ENCODE measurements around the gene TMEM44. TPM values are rescaled to one million over a fixed set of nuclear protein-coding genes. Genes with fewer than 3 reads are reported as not detected.

Gene TMEM44
- total RNA-seq, 4 donors from 2014 or later = 7.7 to 51.2 (median 23.5) TPM

GRCh38 chr3:194561306-194561974, 71.8 kb downstream of the TMEM44 start:
- no peak for DNase-seq
- no peaks in the 10 kb centered on the region for H3K27me3 ChIP-seq
- H3K27ac ChIP-seq = no peak overlapping the region
- no peak for TF ChIP-seq POLR2A (IDR thresholded peaks at IDR 0.05)
- no peak for TF ChIP-seq CTCF (IDR thresholded peaks at IDR 0.05)
- no peaks in the 10 kb centered on the region for H3K9me3 ChIP-seq
- H3K4me1 ChIP-seq = no peaks in the 10 kb centered on the region
- no peak overlapping the region for H3K4me3 ChIP-seq
- H3K36me3 ChIP-seq = no peaks in the 10 kb centered on the region

GRCh38 chr3:194560047-194560446, 73.2 kb downstream of the TMEM44 start:
- no peaks in the 10 kb centered on the region for H3K9me3 ChIP-seq
- H3K27me3 ChIP-seq = no peaks in the 10 kb centered on the region
- TF ChIP-seq POLR2A (IDR thresholded peaks at IDR 0.05) (no peak), CTCF (IDR thresholded peaks at IDR 0.05) (no peak)
- H3K27ac ChIP-seq = no peak overlapping the region
- DNase-seq = no peak
- H3K4me1 ChIP-seq = no peaks in the 10 kb centered on the region
- H3K36me3 ChIP-seq = no peaks in the 10 kb centered on the region
- no peak overlapping the region for H3K4me3 ChIP-seq

GRCh38 chr3:194559530-194559929, 73.7 kb downstream of the TMEM44 start:
- H3K36me3 ChIP-seq = no peaks in the 10 kb centered on the region
- DNase-seq = no peak
- no peak overlapping the region for H3K4me3 ChIP-seq
- no peaks in the 10 kb centered on the region for H3K4me1 ChIP-seq
- TF ChIP-seq CTCF (IDR thresholded peaks at IDR 0.05) (no peak), POLR2A (IDR thresholded peaks at IDR 0.05) (no peak)
- no peaks in the 10 kb centered on the region for H3K27me3 ChIP-seq
- H3K9me3 ChIP-seq = no peaks in the 10 kb centered on the region
- H3K27ac ChIP-seq = no peak overlapping the region

- Histone ChIP-seq H3K9me3 (no peaks in the 10 kb centered on the region), H3K36me3 (no peaks in the 10 kb centered on the region), H3K27ac (no peak overlapping the region), H3K4me1 (no peaks in the 10 kb centered on the region), H3K4me3 (peak overlapping the region; percentile 11 to 50 (median 26)), H3K27me3 (no peaks in the 10 kb centered on the region)
- DNase-seq = peak in 1 of 3 donors; percentile 18
- TF ChIP-seq CTCF (IDR thresholded peaks at IDR 0.05) (no peak), POLR2A (IDR thresholded peaks at IDR 0.05) (no peak)
Observed at GRCh38 chr3:194556086-194557056, 76.8 kb downstream of the TMEM44 start.

- no peaks in the 10 kb centered on the region for H3K4me1 ChIP-seq
- no peak overlapping the region for H3K27ac ChIP-seq
- no peaks in the 10 kb centered on the region for H3K36me3 ChIP-seq
- H3K4me3 ChIP-seq = no peak overlapping the region
- H3K9me3 ChIP-seq = no peaks in the 10 kb centered on the region
- TF ChIP-seq POLR2A (IDR thresholded peaks at IDR 0.05) = no peak
- no peak for TF ChIP-seq CTCF (IDR thresholded peaks at IDR 0.05)
- no peak for DNase-seq
- no peaks in the 10 kb centered on the region for H3K27me3 ChIP-seq
Observed at GRCh38 chr3:194555175-194556062, 77.8 kb downstream of the TMEM44 start.
